ENCODE measurements around the gene ERBB4.
"Not testable (repeated sequence)": the region's sequence is repeated elsewhere in the genome, so short reads cannot be mapped to it uniquely, and the experiment has no call there.

Gene ERBB4

DNA sequence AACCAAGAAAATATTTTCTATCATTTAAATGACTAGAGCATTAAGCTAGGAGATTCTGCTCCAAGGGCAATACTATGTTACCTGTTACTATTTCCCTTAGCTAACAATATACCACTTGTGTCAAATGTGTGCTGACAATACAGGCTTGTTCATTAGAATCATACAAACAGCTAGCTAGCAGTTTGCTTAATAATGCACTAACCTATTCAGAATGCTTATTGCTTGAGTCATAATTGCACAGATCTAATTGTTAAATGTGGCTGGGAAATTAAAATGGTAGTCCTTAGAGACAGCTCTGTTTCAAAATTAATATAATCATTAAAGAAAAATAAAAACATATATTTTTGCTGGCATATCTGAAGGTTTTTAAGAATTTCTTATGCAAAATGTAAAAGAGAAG is 344.2 kb downstream of the ERBB4 start:
- no peak for DNase-seq

DNA sequence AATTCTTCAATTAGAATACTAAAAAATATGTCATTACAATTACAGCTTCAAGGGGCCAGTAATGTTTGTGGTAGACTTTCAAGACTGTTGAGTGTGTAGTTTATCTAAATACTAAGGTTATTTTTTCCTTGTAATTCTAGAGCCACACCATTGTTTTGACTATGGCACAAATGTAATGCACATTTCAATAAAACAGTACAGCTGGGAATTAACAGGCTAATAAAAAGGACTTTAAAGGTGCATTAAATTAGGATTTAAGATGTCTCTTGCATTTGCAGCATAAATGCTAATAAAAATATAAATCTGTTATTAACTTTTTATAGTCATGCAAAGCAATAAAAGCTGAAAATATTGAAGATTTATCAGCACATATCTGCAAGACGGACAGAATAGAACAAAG is 344.8 kb downstream of the ERBB4 start:
- no peak for DNase-seq

DNA sequence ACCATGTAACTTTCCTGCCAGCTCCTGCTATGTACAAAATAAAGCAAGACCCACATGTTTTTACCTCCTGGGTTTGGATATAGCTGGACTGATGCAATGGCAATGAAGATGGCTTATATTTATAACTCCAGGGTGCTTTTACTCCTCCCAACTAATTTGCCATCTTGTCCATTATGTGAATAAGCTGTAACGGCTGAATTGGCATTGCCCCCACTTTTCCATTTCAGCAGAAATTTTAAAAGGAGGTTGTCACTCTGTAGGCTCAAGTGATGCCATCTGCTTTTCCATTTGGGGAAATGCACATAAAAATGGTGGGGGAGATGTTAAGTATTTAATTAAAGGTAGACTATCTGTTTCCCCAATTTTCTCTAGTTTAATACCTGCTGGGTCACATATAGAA is 345.5 kb downstream of the ERBB4 start:
- no peak for DNase-seq

DNA sequence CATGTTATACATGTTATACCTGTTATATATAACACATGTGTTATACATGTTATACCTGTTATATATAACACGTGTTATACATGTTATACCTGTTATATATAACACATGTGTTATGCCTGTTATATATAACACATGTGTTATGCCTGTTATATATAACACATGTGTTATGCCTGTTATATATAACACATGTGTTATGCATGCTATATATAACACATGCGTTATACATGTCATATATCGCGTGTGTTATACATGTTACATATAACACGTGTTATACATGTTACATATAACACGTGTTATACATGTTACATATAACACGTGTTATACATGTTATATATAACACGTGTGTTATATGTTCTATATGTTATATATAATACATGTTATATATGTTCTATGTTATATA is 347.2 kb downstream of the ERBB4 start:
- not testable (repeated sequence) for DNase-seq

DNA sequence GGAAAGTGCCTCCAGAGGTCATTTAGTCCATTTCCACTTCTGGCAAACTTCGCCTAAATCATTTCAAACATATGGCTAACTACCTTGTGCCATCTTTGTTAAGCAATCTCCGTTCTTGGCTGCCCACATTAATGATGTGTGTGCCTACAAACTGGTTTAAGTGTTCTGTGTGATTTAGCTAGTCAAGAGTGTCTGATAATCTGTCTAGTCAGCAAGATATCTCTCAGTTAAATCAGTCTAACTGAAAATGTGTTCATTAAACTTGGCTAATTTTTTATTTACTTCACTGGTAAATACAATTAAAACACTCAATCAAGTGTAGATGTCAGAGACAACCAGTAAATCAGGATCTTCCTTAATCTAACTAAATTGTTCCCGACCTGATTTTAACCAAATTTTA is 352.4 kb downstream of the ERBB4 start:
- no peak for DNase-seq

DNA sequence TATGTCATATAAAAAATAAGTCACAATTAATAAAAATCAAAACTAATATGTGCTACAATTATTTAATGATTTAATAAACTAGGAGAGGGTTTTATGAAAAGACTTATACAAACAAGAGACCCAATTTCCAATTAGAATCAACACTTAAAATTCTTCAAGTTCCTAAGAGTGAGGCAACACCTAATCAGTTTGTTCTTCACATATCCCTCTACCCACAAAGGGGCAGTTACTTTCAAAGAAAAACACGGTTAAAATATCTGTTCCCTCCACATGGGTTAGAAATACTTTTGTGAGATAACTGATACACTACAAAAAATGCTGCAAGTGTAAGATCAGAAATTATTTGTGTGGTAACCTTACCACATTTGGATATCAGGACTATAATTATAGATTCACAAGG is 357.0 kb downstream of the ERBB4 start:
- DNase-seq, result no peak

DNA sequence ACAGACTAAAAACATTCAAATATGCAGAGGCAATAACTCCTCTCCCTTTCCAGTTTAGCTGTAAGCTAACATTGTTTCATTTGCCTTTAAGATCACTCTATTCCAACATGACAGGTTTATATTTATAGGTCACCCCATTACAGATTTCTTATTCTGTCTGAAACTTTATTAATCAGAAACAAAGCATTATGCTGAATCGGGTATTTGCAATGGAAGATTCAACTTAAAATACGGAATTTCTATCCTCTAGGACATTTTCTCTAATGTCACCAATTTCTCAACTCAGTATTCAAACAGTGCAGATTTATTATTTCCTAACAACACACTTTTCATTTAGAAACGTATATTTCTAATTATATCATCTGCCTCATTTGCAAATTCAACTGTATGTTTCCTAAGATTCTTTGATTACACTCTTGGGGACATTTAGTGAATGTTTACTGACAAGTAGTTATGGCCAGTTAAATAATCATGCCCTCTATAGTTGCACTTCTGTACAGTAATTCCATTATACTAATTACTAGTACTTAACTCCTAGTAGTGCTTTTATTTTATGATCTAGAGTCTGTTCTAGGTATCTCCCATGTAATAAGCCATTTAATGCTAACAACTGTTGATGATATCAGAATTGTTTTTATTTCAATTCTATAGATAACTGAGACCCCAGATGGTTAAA is 358.1 kb downstream of the ERBB4 start:
- no peak for DNase-seq

DNA sequence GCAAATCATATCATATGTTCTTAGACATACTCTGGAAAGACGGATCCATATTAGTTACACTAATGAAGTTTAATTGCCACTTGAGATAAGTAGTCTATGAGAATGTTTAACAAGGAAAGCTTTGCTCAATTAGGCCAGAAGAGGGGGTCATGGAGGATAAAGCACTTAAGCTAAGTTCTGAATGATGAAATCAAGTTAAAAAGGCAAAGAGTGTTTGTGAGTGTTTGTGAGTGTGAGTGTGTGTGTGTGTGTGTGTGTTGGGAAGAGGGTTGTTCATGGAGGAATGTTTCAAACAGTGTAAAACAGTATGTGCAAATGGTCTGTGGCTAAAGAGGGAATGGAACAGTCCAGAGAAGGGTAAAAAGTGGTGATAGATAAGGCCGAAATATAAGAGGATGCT is 360.9 kb downstream of the ERBB4 start:
- no peak for DNase-seq

DNA sequence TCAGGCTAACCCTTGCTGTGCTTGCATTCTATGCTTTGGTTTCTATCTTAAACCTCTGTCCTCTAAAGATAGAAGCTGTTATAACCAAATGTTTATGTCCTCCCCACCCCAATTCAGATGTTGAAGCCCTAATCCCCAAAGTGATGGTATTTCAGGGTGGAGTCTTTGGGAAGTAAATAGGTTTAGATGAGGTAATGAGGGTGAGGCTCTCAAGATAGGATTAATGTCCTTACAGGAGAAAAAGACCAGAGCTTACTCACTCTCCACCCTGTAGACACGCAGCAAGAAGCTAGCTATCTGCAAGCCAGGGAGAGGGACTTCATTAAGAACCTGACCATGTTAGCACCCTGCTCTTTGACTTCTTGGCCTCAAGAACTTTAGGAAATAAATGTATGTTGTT is 362.5 kb downstream of the ERBB4 start:
- no peak for DNase-seq

DNA sequence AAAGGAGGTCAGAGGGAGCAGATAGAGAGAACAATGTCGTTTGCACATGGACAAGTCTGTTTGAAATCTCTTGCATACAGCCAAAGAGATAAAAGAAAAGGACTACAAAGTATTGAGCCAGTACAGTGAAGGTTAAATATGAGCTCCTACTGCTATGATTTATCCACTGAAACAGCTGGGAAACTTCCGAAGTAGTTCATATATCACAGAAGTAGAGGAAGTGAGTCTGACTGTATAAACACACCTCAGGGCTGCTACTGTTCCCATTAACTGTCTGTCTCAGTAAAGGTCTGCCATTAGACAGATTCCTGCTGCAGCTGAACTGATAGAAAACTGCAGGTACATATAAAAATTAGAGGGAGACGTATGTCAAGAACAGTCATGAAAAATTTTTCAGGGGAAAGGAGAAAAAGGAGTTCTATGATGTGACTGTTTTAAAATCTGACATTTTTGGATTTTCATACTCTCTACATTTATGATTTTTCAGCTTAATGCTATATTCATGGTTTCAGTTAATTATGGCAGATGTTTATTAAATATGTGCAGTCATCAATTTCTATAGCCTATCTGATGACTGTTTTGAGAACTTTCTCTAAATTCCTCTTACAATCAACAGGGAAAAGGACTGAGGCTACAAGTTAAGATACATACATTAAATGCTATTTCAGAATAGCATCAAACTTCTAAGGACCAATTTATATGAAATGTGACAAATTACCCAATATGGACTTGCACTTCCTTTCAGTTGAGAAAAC is 364.7 kb downstream of the ERBB4 start:
- DNase-seq, result no peak

DNA sequence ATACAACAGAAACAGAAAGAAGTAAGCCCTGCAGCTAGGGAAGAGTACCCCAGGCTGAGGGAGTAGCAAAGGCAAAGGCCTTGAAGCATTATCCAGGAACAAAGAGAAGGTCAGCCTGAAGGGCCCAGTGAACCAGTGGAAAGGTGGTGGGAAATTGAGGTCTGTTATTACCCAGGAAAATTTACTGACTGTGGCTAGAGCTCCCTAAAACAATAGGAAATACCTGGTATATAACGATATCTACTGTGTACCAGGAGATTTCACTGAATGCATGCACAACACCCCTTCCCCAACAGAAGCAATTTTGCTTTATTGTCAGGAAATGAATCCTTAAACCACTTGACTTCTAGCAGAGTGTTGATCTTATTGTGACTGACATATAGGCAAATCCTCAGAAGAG is 365.3 kb downstream of the ERBB4 start:
- no peak for DNase-seq

DNA sequence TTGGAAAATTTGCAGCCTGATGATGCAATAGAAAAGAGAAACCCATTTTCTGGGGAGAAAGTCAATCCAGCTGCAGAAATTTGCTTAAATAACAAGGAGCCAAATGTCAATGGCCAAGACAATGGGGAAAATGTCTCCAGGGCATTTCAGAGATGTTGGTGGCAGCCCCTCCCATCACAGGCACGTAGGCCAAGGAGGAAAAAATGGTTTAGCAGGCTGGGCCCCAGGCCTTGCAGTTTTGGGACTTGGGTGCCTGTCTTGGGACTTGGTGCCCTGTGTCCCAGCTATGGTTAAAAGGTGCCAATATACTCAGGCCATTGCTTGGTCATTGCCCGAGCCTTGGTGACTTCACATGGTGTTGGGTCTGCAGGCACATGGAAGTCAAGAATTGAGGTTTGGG is 368.2 kb downstream of the ERBB4 start:
- no peak for DNase-seq

DNA sequence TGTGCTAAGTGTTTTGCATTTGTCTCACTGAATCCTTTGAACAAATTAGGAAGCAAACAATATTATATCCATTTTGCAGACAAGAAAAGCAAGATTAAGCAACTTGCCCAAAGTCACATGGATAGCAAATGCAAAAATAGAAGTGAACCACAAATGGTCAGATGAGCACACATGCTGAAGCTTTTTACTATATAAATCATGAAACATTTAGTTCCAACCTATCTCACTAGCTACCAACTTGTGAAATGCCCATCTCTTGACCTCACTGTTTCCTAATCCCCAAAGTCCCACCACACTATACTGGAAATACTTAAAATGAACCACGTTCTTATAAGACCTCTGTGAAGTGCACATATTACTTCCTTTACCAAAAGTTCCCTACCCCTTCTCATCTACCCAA is 380.5 kb downstream of the ERBB4 start:
- DNase-seq, result no peak

DNA sequence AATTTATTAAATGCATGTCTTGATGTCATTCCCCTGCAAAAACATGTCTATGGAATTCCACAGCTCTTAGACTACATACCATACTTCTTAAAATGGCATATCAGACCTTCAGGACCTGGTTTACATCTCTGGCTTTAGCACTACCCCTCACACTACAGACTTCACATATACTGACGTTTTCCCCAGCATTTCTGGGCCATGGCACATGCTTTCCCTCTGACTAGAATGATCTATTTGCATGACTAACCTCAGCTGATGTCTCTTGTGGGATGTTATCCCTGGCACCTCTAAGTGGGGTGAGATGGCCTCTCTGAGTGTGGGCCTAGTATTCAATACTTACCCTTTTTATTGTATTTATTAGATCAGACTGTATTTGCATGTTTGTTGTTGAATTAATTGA is 381.6 kb downstream of the ERBB4 start:
- no peak for DNase-seq

DNA sequence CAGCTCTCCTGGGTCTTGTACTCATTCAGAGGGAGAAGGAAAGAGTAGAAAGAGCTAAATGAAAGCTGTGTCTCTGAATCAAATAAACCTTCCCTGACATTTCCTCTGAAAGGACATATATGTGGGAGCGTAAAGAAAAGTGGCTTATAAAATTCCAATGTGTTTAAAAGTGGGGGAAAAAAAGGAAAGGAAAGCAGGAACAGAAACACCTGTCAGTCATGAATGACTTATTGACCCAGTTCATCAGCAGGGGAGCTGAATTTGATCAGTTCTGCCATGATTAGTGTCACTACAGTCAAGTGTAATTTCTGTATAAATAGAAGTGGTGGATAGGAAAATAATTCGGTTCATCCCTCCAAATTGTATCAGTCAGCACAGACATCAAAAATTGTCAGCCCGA is 382.5 kb downstream of the ERBB4 start:
- no peak for DNase-seq

DNA sequence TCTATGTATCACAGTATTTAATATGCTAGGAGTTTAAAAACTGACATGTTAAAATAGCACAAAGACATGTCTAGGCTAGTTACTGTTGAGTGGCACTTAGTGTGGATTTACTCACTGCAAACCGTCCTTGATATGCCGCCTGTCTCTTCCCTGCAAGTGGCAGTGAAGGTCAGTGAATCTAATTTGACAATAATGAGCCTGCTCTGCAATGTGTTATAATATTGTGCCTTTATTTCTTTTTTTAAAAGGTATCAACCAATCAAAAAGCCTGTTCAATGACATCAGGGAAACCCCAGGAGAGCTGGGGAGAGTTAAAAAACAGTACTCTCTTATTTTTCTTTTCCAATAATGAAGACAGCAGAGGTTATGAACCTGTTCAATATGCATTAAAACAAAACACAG is 384.1 kb downstream of the ERBB4 start:
- no peak for DNase-seq

DNA sequence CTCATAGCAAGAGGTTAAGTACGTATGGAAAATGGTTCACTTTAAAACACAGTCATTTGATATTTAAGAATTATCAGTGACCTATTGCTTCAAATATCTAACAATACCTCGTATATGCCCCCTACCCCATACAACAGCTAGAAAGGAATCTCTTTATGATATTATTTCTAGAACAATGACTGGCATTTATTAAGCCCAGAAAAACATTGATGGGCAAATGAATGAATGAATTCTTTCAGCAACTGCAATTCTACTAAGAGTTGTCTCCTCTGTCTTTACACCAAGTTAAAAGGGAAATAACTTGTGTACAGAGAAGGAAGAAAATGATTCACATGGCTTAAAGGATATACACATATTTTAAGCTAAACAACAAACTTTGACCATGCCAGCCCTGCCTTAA is 384.7 kb downstream of the ERBB4 start:
- no peak for DNase-seq

DNA sequence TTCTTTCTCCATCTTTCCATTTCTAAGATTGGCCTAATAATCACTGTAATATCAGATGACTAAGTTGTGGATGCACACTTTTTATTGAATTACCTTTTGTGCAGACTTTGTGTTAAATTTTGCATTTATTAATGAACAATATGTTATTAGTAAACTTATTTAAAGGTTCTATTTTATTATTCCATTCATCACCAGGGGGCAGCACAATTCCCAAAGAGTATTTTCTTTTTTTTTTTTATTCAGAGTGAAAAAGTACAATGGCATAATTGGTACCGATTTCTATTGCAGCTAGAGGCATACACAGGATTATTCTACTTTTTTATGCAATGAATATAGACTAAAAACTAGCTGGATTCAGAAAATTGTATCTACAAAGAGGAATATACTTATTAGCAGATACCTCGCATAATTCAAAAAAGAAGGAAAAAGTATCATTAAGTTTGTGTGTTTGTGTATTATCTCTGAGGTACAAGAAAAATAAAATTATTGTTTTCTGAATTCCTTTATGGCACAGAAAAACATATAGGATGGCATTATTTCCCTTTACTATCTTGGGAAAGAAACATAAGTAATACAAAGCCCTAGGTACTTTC is 390.6 kb downstream of the ERBB4 start:
- no peak for DNase-seq

DNA sequence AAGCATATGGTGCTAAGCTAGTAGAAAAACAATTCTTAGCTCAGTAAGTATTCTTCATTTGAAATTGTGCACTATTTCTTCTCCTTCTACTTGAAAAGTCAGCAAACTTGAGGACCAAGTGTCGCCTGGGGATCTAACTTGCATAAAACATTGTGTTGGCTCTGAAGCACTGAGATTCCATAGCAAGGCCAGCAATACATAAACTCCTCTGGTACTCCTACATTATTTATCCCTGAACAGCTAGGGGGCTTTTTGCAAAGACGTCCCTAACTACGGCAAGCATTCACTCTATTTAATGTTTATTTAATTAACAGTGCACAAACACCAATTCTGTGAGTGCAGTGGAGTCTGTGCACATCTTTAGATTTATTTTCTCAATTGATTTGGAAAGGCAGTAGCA is 392.2 kb downstream of the ERBB4 start:
- DNase-seq, result no peak

DNA sequence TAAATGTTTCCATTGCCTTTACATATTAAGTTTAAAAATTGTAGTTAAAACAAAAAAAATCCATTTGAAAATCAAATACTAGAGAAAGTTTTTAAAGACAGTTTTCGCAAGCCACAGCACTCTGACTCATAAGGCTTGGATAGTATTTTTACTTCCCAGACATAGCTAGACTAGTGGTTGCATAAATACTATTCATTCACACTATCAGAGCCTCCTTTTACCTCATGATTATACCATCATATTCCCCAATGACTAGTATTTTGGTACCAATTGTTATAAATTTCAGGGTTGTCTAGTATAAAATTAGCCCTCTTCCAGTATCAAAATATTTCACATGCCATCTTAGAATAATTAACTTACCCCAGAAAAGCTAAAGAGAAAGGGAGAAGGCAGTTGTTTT is 393.5 kb downstream of the ERBB4 start:
- no peak for DNase-seq

DNA sequence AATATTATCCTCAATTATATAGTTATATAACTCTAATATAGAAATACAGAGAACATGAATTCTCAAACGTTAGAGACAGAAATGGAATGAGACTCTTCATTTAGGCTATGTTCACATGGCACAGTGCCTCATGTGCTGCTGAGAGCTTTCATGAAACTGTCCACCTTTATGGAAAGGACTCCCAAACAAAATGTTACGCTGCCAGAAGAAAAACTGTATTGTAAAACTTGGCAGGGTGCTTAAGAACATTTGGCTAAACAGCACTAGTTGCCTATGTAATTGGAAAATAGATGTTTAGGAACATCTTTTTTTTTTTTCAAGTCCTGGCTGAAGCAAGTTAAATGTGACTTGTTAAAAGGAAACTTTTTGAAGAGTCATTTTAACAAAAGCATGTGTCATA is 396.0 kb downstream of the ERBB4 start:
- DNase-seq, result no peak

DNA sequence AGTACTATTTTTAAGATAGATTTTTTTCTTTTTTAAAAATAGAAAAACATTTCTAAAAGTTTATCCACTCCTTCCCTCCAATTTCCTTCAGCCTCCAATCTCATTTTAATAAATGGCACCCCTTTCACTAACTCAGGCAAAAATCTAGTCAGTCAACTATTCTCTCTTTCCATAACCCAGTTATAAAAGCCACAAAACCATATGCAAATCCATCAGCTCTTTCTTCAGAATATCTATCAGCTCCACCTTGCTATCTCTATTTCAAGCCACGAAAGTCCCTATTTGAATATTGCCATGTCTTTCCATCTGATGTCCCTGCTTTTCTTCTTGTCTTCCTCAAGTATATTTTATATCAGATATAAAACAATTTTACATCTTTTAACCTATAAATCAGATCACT is 397.1 kb downstream of the ERBB4 start:
- DNase-seq, result no peak

DNA sequence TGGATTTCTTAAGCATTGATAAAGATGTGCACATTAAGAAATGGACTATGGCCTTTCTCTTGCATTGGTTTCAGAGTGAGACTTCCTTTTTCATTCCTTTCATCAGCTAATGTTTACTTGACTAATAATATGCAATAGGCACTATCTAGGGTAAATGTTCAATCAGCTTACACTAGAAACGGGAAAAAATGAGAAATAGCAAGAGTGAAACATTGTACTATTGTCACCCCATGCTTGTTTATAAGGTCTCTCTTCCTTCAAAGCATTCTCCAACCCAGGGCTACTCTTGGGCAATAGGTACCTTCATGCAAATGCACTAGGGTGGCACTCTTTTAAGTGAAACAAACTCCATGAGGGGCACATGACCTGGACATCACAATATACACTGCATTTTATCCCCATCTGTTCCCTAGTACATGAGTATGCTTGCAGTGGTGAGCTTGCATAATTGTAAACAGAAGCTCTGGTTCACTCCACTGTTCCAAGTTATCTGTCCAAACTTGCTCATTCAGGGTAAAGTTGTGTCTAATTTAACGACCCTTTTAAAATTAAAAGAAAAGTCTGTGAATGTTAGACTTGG is 402.3 kb downstream of the ERBB4 start:
- DNase-seq, result no peak

DNA sequence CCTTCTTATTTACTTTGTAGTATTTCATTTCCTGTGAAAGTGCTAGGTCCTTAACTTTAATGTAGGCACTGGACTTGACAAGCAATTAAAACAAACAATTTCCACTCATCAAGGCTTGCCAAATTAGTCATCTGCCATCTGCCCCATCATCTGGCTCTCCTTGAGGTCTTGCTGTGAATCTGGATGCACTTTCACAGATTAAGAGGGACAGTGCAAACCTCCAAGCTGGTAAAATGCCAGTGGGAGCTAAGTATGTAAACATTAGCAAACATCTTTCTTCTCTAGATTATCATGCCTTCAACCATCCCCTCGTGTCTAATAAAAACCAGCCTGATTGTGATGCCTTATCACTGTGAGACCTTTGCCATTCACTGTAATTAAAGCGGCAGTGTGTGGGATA is 402.9 kb downstream of the ERBB4 start:
- DNase-seq, result no peak
